Activated CD8-positive, alpha-beta memory T cell treated with anti-CD3 and anti-CD28 coated beads for 4 hours (primary cell): ENCODE measurements around the gene RNU1-2.
"Not testable (repeated sequence)": the region's sequence is repeated elsewhere in the genome, so short reads cannot be mapped to it uniquely, and the experiment has no call there.

Experiments
- DNase-seq, 2 donors: peaks; one replicate each; pipeline ENCODE4 v3.0.0-alpha.2; 2020; ENCODE audit warnings: low read depth in 2 of 2

The RNU1-2 gene

DNA sequence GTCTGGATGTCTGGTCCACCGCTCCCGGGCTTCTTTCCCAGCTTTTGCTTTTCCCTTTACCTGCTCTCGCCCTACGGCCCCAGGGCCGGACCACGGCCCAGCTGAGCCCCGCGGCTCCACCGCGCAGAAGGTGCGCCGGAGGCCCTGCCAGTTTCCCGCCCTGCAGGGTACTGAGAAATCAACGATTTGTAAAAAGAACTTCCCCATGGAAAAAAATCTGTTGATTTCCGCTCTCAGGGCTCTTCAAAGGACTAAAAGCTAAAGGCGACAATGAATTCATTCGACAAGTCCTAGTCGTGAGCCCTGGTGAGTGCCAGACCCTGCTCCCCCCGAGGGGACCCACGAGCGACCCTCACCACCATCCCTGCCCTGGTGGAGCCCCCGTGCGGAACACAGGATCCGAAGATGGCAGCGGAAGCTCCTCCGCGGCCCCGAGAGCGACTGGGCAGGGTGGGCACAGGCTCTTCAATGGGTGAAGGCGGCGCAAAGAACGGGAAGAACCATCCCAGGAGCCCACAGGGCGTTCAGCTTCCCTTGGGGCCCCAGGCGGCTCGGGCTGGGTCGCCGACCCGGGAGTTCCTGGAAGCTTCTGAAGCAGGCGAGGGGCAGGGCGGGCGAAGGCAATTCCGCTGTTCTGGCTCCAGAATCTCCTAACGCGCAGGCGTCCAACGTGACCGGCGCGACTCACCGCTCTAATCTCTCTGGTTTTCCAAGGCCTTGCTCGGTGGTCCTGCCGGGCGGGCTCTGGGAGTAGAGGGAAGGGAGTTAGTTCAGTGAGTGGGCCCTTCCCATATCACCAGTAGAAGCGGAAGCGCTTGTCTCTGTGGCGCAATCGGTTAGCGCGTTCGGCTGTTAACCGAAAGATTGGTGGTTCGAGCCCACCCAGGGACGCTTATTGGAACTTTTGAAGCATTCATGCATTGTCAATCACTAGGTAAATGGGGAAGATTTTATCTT is 6.6 kb upstream of the RNU1-2 start:
- no peak for DNase-seq

DNA sequence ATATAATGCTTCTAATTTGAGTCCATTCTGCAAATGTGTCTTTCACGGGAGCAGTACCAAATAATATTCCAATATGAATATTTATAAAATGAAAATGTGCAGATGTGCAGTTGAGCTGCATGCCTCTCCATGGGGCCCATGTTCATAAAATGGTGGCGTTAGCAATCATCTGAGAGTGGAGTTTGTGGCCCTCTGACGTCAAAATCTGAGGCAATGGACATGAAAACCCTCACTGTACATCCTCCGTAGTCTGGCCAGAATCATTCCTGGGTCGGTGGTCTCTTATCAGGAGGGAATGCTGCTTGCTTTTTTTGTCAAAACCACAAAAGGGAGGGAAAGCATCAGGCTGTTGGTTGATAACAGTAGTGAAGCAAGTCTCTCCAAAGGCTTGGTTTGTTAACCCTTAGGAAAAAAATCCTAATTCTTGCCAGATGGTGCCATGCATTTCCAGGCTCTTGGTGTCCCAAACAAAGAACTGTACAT is 5.2 kb upstream of the RNU1-2 start:
- DNase-seq, result not testable (repeated sequence)

DNA sequence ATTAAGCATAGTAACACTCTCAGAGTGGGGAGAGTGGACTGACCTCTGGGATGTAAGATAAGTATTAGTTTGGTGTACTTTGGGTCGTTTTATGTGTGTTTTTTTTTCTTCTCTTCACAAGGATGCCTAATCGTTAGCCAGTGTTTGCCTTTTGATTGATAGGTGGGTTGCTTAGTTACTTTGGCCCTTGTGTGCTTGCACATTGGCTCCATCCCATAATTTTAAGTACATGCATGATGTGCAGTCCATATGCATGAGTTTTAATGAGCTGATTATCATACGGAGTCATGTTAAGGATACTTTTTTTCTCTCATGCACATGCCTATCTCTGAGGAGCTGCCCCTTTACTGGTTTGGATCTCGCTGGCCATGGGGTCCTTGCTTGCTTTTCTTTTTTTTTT is 4.7 kb upstream of the RNU1-2 start:
- not testable (repeated sequence) for DNase-seq

DNA sequence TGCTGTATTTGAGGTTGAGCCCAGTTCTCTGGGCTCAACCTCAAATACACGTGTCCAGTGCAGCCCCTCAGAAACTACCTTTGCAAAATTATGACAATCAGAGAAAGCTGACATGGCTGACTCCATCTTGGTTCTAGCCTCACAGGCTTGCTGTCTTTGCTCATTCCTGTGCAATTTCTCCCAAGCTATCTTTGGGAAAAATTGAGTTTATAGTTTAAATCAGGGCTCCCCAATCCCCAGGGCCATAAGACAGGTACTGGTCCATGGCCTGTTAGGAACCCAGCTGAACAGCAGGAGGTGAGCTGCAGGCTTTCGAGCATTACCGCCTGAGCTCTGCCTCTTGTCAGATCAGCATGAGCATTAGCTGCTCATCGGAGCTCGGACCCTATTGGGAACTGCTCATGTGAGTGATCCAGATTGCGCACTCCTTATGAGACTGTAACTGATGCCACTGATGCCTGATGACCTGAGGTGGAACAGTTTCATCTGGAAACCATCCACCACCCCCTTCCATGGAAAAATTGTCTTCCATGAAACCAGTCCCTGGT is 2.7 kb upstream of the RNU1-2 start:
- not testable (repeated sequence) for DNase-seq

DNA sequence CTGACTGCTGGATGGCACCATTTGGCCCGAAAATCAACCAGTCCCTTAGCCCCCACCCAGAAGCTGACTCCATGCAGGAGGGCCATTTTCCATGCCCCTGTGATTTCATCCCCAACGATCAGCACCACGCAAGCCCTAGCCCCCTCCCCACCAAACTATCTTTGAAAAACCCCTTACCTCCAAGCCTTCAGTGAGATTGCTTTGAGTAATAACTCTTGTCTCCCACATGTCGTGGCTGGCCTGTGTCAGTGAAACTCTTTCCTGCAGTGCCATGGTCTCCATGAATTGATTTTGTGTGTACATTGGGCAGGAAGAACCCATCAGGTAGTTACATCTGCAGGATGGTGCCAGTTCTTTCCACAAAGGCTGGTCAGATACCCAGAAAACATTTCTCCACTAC is 2.0 kb upstream of the RNU1-2 start:
- not testable (repeated sequence) for DNase-seq

DNA sequence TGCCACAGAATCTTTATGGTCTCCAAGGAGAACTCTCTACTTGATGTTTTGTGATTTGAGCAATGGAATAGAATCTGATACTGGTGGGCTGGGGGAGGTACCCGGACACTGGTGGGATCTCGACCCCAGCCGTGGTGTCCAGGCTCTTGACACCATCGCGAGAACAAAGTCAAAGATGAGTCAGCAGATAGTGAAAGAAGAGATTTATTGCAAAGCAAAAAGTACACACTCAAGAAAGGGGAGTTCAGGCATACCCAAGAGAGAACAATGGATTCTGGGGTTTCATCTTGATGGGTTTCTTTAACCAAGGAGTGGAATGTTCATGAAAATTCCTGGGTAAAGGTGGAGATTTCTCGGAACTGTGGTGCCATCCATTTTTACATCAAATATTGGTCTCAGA is 1.4 kb upstream of the RNU1-2 start:
- DNase-seq, result not testable (repeated sequence)

DNA sequence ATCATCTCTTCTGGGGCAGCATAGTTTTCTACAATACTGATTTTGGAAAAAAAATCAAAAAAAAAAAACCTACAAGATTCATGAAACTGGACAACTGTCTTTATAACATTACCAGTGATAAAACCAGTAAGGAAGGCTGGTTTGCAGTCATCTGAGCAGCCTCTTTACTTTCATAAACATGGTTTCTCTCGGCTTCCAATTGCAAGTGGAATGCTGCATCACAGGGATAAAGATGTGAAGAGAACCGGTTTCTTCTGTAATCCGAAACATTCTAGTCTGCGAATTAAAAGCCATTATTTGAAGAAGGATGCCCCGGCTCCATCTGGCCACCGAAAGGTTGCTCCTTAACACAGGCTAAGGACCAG is 565 bp upstream of the RNU1-2 start:
- DNase-seq, result not testable (repeated sequence)

DNA sequence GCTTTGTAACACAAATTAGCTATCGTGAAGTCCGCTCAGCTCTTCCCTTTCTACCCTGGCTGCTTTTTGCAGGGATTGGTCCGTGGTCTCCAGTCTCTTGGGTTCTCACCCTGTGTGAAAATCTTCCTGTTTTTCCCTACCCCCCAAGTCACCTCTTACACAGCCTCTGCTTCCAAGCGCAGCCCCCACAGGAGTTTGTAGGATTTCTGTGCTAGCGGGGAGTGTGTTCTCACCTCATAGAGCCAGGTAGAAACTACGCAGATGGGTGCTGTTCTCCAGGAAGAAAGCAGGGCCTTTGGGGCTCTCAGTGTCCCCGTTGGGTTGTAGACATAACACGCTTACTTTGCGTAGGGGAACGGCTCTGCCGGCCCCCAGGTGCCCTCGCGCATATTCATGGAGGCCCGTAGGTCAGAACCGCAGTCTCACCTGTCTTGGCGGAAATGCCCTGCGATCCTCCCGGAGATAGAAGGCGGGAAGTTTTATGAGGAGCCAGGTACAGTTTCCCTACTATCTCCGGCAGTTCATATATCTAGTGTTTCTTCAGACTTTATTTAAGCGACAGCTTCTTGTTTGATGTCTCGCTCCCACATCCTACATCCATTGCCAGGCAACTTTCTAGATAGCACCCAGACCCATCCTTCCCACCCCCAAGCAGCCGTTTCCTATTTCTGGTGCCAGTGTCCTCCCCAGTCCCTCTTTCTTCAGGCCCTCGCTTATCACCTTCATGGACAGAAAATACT is 706 bp downstream of the RNU1-2 start:
- DNase-seq, result peak; percentile 39 to 62

DNA sequence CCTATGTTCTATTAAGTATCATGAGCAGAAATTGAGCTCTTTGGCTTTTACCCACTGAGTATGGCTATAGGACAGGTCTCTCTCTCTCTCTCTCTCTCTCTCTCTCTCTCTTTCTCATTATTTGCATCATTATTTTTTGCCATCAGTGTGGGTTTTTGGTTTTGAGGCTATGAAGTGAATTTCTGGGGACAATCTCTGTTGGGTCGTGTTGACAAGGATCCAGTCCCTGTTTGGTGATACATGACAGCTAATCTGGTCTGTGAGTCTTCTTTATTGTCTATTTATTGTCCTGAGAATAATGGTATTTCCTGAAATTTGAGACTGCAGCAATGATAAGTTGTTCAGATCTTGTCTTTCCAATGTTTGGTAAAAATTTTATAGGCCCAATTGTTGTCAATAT is 1.9 kb downstream of the RNU1-2 start:
- DNase-seq, result not testable (repeated sequence)

DNA sequence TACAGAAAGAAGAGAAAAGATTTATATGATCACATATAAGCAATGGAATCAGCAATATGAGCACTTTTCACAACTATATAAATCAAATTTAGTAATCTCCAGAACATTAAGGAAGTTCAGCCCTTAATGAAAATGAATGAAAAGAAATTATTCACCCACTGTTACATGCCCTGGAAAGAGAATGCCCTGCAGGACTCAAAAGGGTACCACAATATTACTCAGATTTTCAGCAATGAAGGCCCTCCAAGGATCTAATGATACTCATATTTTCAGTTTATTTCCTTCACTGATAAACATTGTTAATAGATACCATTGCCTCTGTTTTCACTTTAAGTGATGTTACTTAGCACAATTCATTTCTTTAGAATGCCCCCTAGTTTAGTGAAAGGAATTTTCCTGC is 2.5 kb downstream of the RNU1-2 start:
- DNase-seq, result not testable (repeated sequence)

DNA sequence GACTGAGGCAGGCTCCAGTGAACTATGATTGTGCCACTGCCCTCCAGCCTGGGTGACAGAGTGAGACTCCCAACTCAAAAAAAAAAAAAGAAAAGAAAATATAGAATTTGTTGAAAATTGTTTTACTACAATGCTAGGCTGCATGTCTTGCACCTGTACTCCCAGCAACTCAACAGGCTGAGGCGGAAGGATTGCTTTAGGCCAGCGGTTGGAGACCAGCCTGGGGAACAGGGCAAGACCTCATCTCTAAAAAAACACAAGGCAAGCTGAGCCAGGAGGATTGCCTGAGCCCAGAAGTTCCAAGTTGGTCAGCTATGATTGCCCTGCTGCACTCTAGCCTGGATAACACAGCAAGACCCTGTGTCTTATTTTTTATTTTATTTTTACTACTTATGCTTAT is 3.2 kb downstream of the RNU1-2 start:
- DNase-seq, result not testable (repeated sequence)

DNA sequence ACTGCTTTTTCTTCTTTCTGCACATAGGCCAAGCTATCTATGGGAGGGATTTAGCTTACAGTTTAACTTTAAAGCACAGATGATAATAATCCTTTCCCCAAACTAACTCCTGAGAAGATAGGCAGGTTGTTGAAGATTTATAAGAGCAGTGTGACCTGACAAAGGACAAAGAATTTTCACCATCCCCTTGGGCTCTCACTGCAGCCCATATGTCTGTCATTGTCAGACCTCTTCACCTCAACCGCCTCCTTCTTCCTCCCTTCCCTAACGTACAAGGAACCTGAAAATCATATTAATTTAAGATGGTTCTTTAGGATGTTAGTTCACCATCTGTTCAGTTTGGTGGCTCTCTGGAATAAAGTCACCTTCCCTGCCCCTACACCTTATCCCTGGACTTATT is 5.0 kb downstream of the RNU1-2 start:
- no peak for DNase-seq

DNA sequence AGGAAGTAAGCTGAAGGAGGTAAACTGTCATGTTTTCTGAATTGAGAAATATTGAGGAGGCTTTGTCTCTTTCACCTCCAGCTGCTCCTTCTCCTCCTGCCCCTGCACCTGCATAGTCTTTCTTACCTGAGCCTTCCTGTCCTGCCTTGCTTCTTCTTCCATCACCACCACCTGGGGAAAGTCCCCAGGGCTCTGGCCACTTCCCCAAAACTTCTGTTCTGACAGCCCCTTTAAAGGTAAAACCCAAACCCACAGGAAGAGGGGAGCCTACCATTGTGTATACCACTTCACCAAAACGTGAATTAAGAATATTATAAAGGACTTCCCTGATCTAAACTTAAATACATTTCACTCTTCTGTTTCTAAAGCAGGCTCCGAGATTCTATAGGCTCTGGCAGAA is 5.6 kb downstream of the RNU1-2 start:
- not testable (repeated sequence) for DNase-seq

DNA sequence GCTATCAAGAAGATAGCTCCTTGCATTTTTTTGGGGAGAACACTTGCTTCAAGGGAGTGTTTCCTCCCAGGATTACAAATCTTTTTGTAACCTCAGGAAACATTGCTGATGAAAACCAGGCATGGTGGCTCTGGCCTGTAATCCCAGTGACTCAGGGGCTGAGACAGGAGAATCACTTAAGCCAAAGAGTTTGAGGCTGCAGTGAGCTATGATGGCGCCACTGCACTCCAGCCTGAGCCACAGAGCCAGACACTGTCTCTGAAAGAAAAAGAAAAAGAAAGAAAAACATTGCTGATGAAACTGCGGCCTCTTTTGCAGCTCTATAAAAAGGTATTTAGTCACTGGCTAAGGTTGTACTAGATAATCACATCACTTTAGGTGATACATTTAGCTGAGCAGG is 7.3 kb downstream of the RNU1-2 start:
- no peak for DNase-seq

DNA sequence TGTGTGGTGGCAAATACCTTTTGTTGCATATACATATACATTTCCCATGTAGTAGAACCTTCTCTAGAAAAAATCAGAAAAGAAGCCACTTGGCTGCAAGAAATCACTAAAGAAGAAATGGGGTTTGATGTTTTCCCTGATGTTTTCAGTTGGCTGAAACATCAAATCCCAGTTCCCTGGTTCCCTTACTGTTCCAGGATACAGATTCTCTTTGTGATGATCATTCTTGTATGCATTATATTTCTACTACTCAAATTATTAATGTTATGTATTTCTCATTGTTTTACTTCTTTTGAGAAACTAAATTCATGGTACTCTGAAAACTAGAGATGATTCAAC is 7.6 kb downstream of the RNU1-2 start:
- no peak for DNase-seq

DNA sequence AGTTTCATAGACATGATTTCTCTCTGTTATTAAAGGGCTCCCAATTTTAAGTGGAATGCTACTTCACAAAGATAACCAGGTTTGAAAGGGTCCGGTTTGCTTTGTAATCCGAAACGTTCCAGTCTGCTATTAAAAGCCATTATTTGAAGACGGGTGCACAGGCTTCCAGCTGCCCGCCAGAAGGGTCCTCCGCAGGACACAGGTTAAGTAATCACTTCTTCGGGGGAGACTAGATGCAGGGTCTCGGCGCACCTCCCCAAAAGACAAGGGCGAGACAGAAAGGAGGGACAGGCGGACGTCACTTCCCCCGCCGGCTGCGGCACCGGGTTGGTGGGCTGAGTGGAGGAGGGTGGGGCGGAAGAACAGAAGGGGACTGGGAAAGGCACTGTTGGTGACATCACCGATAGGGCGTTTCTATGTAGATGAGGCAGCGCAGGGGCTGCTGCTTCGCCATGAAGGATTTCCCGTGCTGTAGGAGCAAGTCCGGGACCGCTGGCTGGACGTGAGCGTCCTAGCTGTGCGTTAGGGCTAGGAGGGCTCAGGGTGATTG is 8.9 kb downstream of the RNU1-2 start:
- peak; percentile 99 to 100 for DNase-seq

DNA sequence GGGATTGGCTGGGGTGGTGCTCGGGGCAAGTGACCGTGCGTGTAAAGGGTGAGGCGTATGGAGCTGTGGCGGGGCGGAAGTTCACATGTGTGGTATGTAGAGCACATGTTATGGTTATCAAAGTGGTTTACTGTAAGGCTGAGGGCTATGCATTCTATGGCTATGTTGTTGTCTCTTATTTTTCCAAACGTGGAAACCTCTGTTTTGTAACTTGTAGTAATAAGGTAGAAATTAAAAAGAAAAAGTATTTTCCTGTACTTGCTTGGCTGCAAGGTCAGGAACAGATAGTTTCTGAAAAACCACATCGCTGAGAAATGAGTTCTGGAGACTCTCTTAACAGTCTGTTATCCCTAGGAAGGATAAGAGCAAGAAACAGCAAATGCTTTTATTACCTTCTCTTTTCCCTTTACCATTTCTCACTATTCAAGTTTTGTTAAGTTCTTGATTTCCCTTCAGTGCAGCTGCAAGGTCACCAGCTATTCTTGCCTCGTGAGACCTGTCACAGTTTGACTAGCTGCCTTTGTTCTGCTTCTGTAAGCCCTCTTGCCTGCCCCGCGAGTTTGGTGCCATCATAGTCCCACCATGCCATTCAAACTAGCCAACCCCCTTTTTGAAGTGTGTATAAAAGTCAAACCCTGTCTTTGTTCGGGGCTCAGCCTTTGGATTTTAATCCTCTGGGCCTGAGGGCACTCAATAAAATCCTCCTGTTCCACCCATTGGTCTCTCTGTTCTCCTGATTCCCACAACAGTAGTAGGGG is 9.5 kb downstream of the RNU1-2 start:
- DNase-seq, result no peak

DNA sequence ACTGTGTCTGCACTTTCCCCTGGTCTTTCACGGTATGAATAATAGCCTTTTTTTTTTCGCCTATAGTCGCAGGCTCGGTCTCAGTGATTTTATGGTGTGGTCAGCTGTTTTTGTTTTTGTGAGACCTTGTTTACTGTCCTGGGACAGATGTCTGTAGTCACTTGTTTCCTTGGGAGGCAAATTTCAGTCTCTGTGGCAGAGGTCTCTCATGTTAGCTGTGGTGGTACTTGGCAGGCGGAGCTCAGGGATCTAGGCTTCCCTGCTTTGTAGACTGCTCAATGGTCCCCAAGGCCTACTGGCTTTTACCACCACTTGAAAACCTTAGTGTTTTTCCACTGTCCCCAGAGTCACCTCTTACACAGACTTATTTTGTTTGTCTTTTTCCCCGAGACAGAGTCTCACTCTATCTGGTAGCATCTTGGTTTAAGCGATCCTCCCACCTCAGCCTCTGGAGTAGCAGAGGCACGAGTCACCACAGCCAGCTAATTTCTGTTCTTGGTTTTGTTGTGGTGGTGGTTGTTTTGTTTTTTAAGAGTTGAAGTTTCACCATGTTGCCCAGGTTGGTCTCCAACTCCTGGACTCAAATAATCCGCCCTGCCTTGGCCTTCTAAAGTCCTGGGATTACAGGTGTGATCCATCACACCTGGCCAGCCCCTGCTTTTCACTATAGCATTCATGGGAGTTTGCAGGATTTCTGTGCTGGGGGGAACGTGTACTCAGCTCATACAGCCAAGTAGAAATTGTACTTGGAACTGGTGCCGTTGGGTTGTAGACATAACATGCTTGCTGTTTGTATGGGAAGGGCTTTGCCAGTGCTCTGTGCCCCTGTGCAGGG is 10.3 kb downstream of the RNU1-2 start:
- DNase-seq, result no peak

DNA sequence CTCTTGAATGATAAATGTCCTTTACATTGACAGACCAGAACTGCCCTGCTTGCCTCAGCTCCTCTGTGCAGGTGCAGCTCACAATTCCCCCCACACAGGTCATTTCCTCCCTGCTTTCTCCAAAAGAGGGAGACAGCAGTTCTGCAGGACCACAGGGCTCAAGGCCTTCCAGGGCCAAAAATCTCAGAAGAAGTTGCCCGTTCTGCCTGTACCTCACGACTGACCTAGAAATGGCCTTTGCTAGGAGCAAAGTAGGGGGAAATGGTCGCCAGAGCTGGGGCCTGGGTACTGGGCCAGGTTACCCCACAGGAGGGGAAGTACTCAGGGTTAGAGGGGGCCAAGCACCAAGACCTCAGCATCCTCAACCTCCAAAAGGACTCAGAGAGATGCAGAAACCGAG is 11.1 kb downstream of the RNU1-2 start:
- no peak for DNase-seq

DNA sequence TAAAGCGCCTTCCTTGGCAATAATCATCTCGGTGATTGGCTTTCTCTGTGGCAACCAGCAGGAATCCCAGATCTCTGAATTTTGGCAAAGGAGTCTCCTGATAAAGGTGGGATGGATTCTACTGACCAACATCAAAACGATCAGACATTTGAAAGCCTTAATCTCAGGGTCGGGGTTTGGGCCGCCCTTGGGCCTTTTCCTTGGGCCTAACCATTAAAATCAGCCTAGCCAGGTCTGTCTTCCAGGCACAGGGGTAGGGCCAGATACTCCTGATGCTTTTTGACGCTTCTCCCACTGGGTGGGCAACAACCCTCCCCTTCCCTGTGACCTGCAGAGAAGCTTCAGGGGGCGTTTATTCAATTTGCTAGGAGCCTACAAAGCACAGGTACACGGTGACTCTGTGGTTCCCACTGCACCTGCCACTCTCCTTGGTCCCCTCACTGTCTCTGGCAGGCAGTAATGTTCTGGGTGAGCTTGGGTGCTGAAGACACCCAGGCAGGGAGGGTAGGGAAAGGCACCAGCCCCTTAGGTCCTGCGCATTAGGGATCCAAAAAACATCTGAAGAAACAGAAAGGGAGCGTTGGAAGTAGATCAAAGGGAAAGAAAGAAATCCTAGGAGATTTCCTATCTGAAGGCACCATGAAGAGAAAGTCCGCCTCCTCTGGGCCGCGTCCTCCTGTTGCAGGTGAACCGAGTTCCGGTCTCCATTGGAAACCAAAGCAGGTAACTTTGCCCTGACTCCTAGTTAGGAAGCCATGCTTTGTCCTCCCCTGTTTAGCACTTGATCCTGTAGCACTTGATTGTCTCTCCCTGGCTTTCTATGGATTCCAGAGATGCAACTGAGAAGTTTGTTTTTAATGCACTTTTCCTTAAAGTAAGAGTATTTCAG is 12.3 kb downstream of the RNU1-2 start:
- DNase-seq, result no peak
